ENCODE measurements around the gene HOATZ.

The HOATZ gene

DNA sequence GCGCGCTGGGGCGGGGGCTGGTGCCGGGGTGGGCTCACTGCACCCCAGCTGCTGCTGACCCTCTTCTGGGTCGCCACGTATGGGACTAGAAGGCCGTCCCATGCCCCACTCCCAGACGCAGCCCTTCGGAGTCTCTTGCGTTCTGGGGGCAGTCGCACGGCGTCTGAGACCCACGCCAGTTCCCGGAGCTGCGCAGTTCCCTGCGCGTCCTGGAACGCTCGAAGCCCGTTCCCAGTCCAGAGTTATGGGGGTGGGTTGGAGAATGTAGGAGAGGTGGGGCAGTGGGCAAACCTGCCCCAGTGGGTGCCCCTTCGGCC lies 26.3 kb downstream of the HOATZ start:
- H2BK5ac ChIP-seq (ENCODE audit: low read depth, low read length, poor library complexity, severe bottlenecking) = peak overlapping the region; percentile 10
- H4K8ac ChIP-seq (ENCODE audit: low read length) = peak overlapping the region; percentile 61
- H3K9ac ChIP-seq (ENCODE audit: low read length) = peak overlapping the region; percentile 85
- H3K79me1 ChIP-seq (replicated peaks; ENCODE audit: low read length, poor library complexity, severe bottlenecking) = peaks cover 11% of the 10 kb centered on the region
- no peaks in the 10 kb centered on the region for H3K9me3 ChIP-seq (ENCODE audit: control insufficient read depth, low read length)
- under 1% methylated on average over 21 of the region's 22 CpGs for WGBS
- no peak for DNase-seq
- H2BK15ac ChIP-seq (ENCODE audit: low read depth, poor library complexity, severe bottlenecking) = peak overlapping the region; percentile 75
- peak overlapping the region; percentile 85 for H3K4me3 ChIP-seq (ENCODE audit: insufficient read depth in 1 of 2, low read depth in 1 of 2, low read length in 2 of 2)
- H4K91ac ChIP-seq (ENCODE audit: low read length) = peak overlapping the region; percentile 73
- H3K36me3 ChIP-seq (ENCODE audit: control insufficient read depth in 1 of 2, insufficient read depth in 2 of 2, low read depth in 1 of 2, low read length in 2 of 2) = peaks cover 10 to 13% of the 10 kb centered on the region in 2 experiments
- H3K27me3 ChIP-seq (ENCODE audit: control insufficient read depth in 1 of 2, insufficient read depth in 1 of 2, low read length in 2 of 2) = no peaks in the 10 kb centered on the region
- H3K27ac ChIP-seq (ENCODE audit: low read length, poor library complexity, severe bottlenecking) = peak overlapping the region; percentile 71
- H3K4ac ChIP-seq (ENCODE audit: low read depth in 1 of 2, low read length in 2 of 2) = peak overlapping the region; percentile 54
- peak overlapping the region; percentile 93 for H3K4me2 ChIP-seq (ENCODE audit: low read length, poor library complexity, severe bottlenecking)
- peak overlapping the region in 1 of 2 experiments; percentile 99 for H3K14ac ChIP-seq (ENCODE audit: low read length in 2 of 2)
- H2BK120ac ChIP-seq (ENCODE audit: low read depth, low read length) = peak overlapping the region; percentile 25
- H2BK12ac ChIP-seq (ENCODE audit: low read length in 2 of 2) = no peak overlapping the region
- peak overlapping the region; percentile 88 to 97 for H3K18ac ChIP-seq (ENCODE audit: low read depth in 1 of 2, low read length in 2 of 2)
- H2AFZ ChIP-seq (ENCODE audit: low read depth, low read length) = peak overlapping the region; percentile 96
- peaks cover 16% of the 10 kb centered on the region for H3K4me1 ChIP-seq (ENCODE audit: control insufficient read depth, insufficient read depth, low read depth, low read length)
- no peak overlapping the region for H2AK5ac ChIP-seq (ENCODE audit: low read length, severe bottlenecking)
- H3K23ac ChIP-seq (ENCODE audit: low read length in 2 of 2) = peak overlapping the region in 1 of 2 experiments; percentile 67

DNA sequence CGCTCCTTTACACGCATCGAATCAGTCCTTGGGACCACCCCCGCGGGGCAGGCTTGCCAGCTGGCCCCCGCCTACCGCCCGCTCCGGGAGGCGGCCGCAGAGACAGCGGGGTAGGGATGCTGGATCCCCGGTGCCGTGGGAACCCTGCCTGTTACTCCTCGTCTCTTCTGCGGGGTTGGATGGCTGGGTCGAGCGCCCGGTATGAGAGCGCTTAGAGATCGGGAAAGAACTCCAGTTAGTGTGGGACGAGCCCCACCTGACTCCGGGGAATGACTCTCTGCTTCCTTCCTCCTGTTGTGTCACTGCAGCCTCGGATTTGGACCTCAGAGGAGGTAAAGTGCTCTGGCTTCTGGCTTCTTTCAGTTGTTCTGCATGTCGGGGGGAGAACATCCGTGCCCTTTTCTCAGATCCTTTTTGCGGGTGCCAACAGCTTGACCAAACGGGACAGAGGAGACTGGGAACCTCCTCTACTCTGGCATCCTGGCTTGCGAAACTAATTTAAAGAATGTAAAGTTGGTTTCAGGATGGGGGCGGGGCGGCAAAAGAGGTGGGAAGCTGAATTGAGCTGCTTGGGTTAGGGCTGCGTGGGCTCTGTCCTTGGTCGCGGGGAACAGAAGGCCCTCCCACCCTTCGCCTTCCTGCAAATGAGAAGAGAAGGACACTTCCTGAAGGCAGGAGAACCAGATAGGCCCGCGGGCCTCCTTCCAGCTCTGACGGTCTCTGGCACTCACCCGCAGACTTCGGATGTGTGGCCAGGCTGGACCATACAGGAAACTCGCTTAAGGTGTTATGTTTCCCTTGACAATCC lies 26.9 kb downstream of the HOATZ start:
- Histone ChIP-seq H2BK5ac (ENCODE audit: low read depth, low read length, poor library complexity, severe bottlenecking) (peak overlapping the region; percentile 10), H2BK12ac (ENCODE audit: low read length in 2 of 2) (no peak overlapping the region), H2AK5ac (ENCODE audit: low read length, severe bottlenecking) (no peak overlapping the region), H3K27me3 (ENCODE audit: control insufficient read depth in 1 of 2, insufficient read depth in 1 of 2, low read length in 2 of 2) (no peaks in the 10 kb centered on the region), H3K27ac (ENCODE audit: low read length, poor library complexity, severe bottlenecking) (peak overlapping the region; percentile 71), H2BK120ac (ENCODE audit: low read depth, low read length) (peak overlapping the region; percentile 25), H3K14ac (ENCODE audit: low read length in 2 of 2) (peak overlapping the region in 1 of 2 experiments; percentile 99), H2AFZ (ENCODE audit: low read depth, low read length) (peak overlapping the region; percentile 96), H3K79me1 (replicated peaks; ENCODE audit: low read length, poor library complexity, severe bottlenecking) (peaks cover 11% of the 10 kb centered on the region), H3K36me3 (ENCODE audit: control insufficient read depth in 1 of 2, insufficient read depth in 2 of 2, low read depth in 1 of 2, low read length in 2 of 2) (peaks cover 15 to 16% of the 10 kb centered on the region in 2 experiments), H4K8ac (ENCODE audit: low read length) (peak overlapping the region; percentile 61), H3K4me2 (ENCODE audit: low read length, poor library complexity, severe bottlenecking) (peak overlapping the region; percentile 93), H3K4me3 (ENCODE audit: insufficient read depth in 1 of 2, low read depth in 1 of 2, low read length in 2 of 2) (peak overlapping the region; percentile 85), H3K9me3 (ENCODE audit: control insufficient read depth, low read length) (no peaks in the 10 kb centered on the region), H3K9ac (ENCODE audit: low read length) (peak overlapping the region; percentile 85), H3K23ac (ENCODE audit: low read length in 2 of 2) (peak overlapping the region in 1 of 2 experiments; percentile 67), H3K18ac (ENCODE audit: low read depth in 1 of 2, low read length in 2 of 2) (peak overlapping the region; percentile 88 to 97), H3K4ac (ENCODE audit: low read depth in 1 of 2, low read length in 2 of 2) (peak overlapping the region; percentile 54 to 60), H3K4me1 (ENCODE audit: control insufficient read depth, insufficient read depth, low read depth, low read length) (peaks cover 16% of the 10 kb centered on the region), H4K91ac (ENCODE audit: low read length) (peak overlapping the region; percentile 73), H2BK15ac (ENCODE audit: low read depth, poor library complexity, severe bottlenecking) (peak overlapping the region; percentile 56)
- peak; percentile 90 for DNase-seq
- 2% methylated on average over 41 of the region's 41 CpGs for WGBS

DNA sequence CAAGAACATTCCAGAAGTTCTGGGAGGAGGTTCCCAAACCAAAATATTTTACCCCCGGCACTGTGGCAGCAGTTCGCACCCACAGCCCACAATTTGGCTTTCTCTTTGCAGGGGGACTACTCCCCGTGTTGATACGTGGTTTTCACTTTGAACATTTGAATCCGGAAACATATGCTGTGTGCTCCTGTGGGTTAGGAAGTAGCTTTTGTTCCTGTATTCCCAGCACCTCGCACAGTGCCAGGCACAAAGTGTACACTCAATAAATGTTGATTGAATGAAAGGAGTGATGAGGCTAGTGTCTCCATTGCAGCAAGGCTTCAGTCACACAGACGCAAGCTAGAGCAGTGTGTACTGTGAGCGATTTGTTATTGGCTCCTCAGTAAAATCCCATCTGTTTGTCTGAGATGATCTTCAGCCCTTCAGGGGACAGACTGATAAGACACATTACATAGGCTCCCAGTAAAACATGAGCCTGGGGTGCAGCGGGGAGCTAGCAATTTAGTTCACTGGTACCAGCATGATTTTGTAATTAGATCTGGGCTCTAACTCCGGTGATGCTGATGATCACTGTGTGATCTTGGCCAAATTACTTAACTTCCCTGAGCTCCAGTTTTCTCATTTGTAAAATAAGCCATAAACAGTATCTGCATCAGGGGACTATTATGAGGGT lies 28.2 kb downstream of the HOATZ start:
- peaks cover 14% of the 10 kb centered on the region for H3K79me1 ChIP-seq (replicated peaks; ENCODE audit: low read length, poor library complexity, severe bottlenecking)

DNA sequence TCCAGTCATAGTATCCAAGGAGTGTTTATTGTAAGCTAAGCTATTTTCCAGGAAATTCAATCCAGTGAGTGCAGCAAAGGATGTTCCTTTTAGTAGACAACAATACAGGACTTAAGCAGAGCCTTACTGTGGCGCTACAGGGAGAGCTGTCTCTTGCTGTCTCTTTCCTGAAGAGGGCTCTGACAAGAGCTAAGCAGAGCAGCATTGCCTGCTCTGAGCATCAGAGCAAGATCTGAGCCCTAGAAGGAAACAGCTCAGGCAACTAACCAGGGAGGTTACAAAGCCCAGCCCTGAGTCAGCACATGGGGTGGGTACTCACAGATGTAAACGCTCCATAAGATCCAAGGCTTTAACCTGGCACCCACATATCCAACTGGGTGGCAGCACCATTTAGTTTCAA lies 33.9 kb downstream of the HOATZ start:
- H3K27ac ChIP-seq (ENCODE audit: low read length, poor library complexity, severe bottlenecking) = no peak overlapping the region
- no peak overlapping the region for H4K91ac ChIP-seq (ENCODE audit: low read length)
- H2BK15ac ChIP-seq (ENCODE audit: low read depth, poor library complexity, severe bottlenecking) = no peak overlapping the region
- no peaks in the 10 kb centered on the region for H3K9me3 ChIP-seq (ENCODE audit: control insufficient read depth, low read length)
- peak overlapping the region in 1 of 2 experiments; percentile 43 for H2BK12ac ChIP-seq (ENCODE audit: low read length in 2 of 2)
- no peaks in the 10 kb centered on the region for H3K27me3 ChIP-seq (ENCODE audit: control insufficient read depth in 1 of 2, insufficient read depth in 1 of 2, low read length in 2 of 2)
- no peak overlapping the region for H4K8ac ChIP-seq (ENCODE audit: low read length)
- peaks cover 28 to 56% of the 10 kb centered on the region in 2 experiments for H3K36me3 ChIP-seq (ENCODE audit: control insufficient read depth in 1 of 2, insufficient read depth in 2 of 2, low read depth in 1 of 2, low read length in 2 of 2)
- H3K4ac ChIP-seq (ENCODE audit: low read depth in 1 of 2, low read length in 2 of 2) = no peak overlapping the region
- H3K4me3 ChIP-seq (ENCODE audit: insufficient read depth in 1 of 2, low read depth in 1 of 2, low read length in 2 of 2) = no peak overlapping the region
- peak overlapping the region in 1 of 2 experiments; percentile 41 for H3K18ac ChIP-seq (ENCODE audit: low read depth in 1 of 2, low read length in 2 of 2)
- no peak overlapping the region for H2BK120ac ChIP-seq (ENCODE audit: low read depth, low read length)
- H3K79me1 ChIP-seq (replicated peaks; ENCODE audit: low read length, poor library complexity, severe bottlenecking) = peaks cover 10% of the 10 kb centered on the region
- no peak overlapping the region for H2BK5ac ChIP-seq (ENCODE audit: low read depth, low read length, poor library complexity, severe bottlenecking)
- H2AK5ac ChIP-seq (ENCODE audit: low read length, severe bottlenecking) = no peak overlapping the region
- H3K4me1 ChIP-seq (ENCODE audit: control insufficient read depth, insufficient read depth, low read depth, low read length) = no peaks in the 10 kb centered on the region
- H3K9ac ChIP-seq (ENCODE audit: low read length) = no peak overlapping the region
- H2AFZ ChIP-seq (ENCODE audit: low read depth, low read length) = no peak overlapping the region
- 98% methylated on average over 1 of the region's 2 CpGs for WGBS
- no peak for DNase-seq
- H3K4me2 ChIP-seq (ENCODE audit: low read length, poor library complexity, severe bottlenecking) = no peak overlapping the region
- no peak overlapping the region for H3K23ac ChIP-seq (ENCODE audit: low read length in 2 of 2)
- no peak overlapping the region for H3K14ac ChIP-seq (ENCODE audit: low read length in 2 of 2)

More for the DNA sequence above, 28.2 kb downstream of the HOATZ start:
- no peak overlapping the region for H3K23ac ChIP-seq (ENCODE audit: low read length in 2 of 2)
- no peak overlapping the region for H3K27ac ChIP-seq (ENCODE audit: low read length, poor library complexity, severe bottlenecking)
- H2BK120ac ChIP-seq (ENCODE audit: low read depth, low read length) = no peak overlapping the region
- H4K8ac ChIP-seq (ENCODE audit: low read length) = no peak overlapping the region
- H3K4me1 ChIP-seq (ENCODE audit: control insufficient read depth, insufficient read depth, low read depth, low read length) = peaks cover 16% of the 10 kb centered on the region
- no peak overlapping the region for H2BK12ac ChIP-seq (ENCODE audit: low read length in 2 of 2)
- no peak overlapping the region for H3K4ac ChIP-seq (ENCODE audit: low read depth in 1 of 2, low read length in 2 of 2)
- H3K4me2 ChIP-seq (ENCODE audit: low read length, poor library complexity, severe bottlenecking) = no peak overlapping the region
- no peak overlapping the region for H2AFZ ChIP-seq (ENCODE audit: low read depth, low read length)
- H3K18ac ChIP-seq (ENCODE audit: low read depth in 1 of 2, low read length in 2 of 2) = no peak overlapping the region
- no peak overlapping the region for H2BK5ac ChIP-seq (ENCODE audit: low read depth, low read length, poor library complexity, severe bottlenecking)
- H3K9ac ChIP-seq (ENCODE audit: low read length) = no peak overlapping the region
- H4K91ac ChIP-seq (ENCODE audit: low read length) = no peak overlapping the region
- no peak overlapping the region for H2BK15ac ChIP-seq (ENCODE audit: low read depth, poor library complexity, severe bottlenecking)
- H3K9me3 ChIP-seq (ENCODE audit: control insufficient read depth, low read length) = no peaks in the 10 kb centered on the region
- DNase-seq = no peak
- WGBS = 97% methylated on average over 10 of the region's 10 CpGs
- no peak overlapping the region for H2AK5ac ChIP-seq (ENCODE audit: low read length, severe bottlenecking)
- no peak overlapping the region for H3K4me3 ChIP-seq (ENCODE audit: insufficient read depth in 1 of 2, low read depth in 1 of 2, low read length in 2 of 2)
- peaks cover 19 to 28% of the 10 kb centered on the region in 2 experiments for H3K36me3 ChIP-seq (ENCODE audit: control insufficient read depth in 1 of 2, insufficient read depth in 2 of 2, low read depth in 1 of 2, low read length in 2 of 2)
- no peak overlapping the region for H3K14ac ChIP-seq (ENCODE audit: low read length in 2 of 2)
- H3K27me3 ChIP-seq (ENCODE audit: control insufficient read depth in 1 of 2, insufficient read depth in 1 of 2, low read length in 2 of 2) = no peaks in the 10 kb centered on the region
